ENCODE measurements around the gene MAGI1.

GRCh38 chr3:65830948-65831732, 207.6 kb downstream of the MAGI1 start:
- no peak for TF ChIP-seq ZFP30 (CRISPR knock-in tag; IDR thresholded peaks at IDR 0.05)
- TF ChIP-seq ESRRG (CRISPR knock-in tag; IDR thresholded peaks at IDR 0.05): no peak
- TF ChIP-seq ARNTL (CRISPR knock-in tag; IDR thresholded peaks at IDR 0.05; ENCODE audit: borderline replicate concordance, low read depth): no peak
- TF ChIP-seq RARB (CRISPR knock-in tag; IDR thresholded peaks at IDR 0.05): no peak
- TF ChIP-seq BACH2 (CRISPR knock-in tag; IDR thresholded peaks at IDR 0.05; ENCODE audit: borderline replicate concordance): no peak
- TF ChIP-seq TOX (CRISPR knock-in tag; IDR thresholded peaks at IDR 0.05; ENCODE audit: borderline replicate concordance): no peak
- TF ChIP-seq ZNF565 (CRISPR knock-in tag; conservative IDR thresholded peaks at IDR 0.05; ENCODE audit: low read depth): no peak
- TF ChIP-seq SNAI2 (CRISPR knock-in tag; IDR thresholded peaks at IDR 0.05): no peak
- no peak for TF ChIP-seq CREB5 (CRISPR knock-in tag; IDR thresholded peaks at IDR 0.05; ENCODE audit: low read depth)
- TF ChIP-seq TSHZ2 (CRISPR knock-in tag; IDR thresholded peaks at IDR 0.05): no peak
- TF ChIP-seq, protein P1, sequence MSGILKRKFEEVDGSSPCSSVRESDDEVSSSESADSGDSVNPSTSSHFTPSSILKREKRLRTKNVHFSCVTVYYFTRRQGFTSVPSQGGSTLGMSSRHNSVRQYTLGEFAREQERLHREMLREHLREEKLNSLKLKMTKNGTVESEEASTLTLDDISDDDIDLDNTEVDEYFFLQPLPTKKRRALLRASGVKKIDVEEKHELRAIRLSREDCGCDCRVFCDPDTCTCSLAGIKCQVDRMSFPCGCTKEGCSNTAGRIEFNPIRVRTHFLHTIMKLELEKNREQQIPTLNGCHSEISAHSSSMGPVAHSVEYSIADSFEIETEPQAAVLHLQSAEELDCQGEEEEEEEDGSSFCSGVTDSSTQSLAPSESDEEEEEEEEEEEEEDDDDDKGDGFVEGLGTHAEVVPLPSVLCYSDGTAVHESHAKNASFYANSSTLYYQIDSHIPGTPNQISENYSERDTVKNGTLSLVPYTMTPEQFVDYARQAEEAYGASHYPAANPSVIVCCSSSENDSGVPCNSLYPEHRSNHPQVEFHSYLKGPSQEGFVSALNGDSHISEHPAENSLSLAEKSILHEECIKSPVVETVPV (CRISPR knock-in tag; IDR thresholded peaks at IDR 0.05): no peak
- TF ChIP-seq CSDC2 (CRISPR knock-in tag; IDR thresholded peaks at IDR 0.05): no peak
